HG03521 (cell line): Measurements from ENCODE around the gene GPR75.
"Not testable (repeated sequence)": the region's sequence is repeated elsewhere in the genome, so short reads cannot be mapped to it uniquely, and the experiment has no call there.

Experiments
- ATAC-seq: cut with Tn5 transposase; IDR thresholded peaks from one replicate; pipeline ENCODE4 v1.9.1; 2021; ENCODE audit warnings: mild to moderate bottlenecking, moderate library complexity; ENCODE audit not compliant: unreplicated experiment

Gene GPR75

GRCh38 chr2:53854678-53855077 lies 5.1 kb downstream of the GPR75 start:
- no peak for ATAC-seq

- ATAC-seq: no peak
Observed at GRCh38 chr2:53852532-53852931, 7.2 kb downstream of the GPR75 start.

- not testable (repeated sequence) for ATAC-seq
Observed at GRCh38 chr2:53851052-53851757, 8.6 kb downstream of the GPR75 start.

GRCh38 chr2:53848062-53848461 lies 11.7 kb downstream of the GPR75 start:
- no peak for ATAC-seq

DNA sequence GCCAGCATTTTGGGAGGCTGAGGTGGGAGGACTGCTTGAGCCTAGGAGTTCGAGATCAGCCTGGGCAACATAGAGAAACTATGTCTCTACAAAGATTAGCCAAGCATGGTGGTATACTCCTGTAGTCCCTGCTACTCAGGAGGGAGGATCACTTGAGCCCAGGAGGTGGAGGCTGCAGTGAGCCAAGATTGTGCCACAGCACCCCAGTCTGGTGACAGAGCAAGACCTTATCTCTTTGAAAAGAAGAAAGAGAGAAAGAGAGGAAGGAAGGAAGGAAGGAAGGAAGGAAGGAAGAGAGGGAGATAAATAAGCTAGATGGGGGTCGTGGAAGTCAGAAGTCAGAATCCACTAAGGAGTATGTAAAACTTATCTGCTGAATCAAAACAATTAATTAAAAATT lies 16.2 kb downstream of the GPR75 start:
- no peak for ATAC-seq

DNA sequence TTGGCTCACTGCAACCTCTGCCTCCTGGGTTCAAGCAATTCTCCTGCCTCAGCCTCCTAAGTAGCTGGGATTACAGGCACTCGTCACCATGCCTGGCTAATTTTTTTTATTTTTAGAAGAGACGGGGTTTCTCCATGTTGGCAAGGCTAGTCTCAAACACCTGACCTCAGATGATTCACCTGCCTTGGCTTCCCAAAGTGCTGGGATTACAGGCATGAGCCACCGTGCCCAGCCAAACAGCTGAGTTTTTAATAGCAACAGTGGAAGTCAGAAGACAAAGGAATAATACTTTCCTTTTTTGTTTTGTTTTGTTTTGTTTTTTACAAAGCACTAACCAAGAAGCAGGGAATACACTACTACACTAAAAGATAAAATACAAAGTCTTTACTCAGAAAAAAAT lies 16.9 kb downstream of the GPR75 start:
- no peak for ATAC-seq

GRCh38 chr2:53841651-53842050 lies 18.1 kb downstream of the GPR75 start:
- not testable (repeated sequence) for ATAC-seq

GRCh38 chr2:53840580-53840979 lies 19.2 kb downstream of the GPR75 start:
- ATAC-seq: no peak

GRCh38 chr2:53829980-53830290 lies 29.8 kb downstream of the GPR75 start:
- ATAC-seq: not testable (repeated sequence)

GRCh38 chr2:53829273-53829979 lies 30.3 kb downstream of the GPR75 start:
- ATAC-seq: no peak

DNA sequence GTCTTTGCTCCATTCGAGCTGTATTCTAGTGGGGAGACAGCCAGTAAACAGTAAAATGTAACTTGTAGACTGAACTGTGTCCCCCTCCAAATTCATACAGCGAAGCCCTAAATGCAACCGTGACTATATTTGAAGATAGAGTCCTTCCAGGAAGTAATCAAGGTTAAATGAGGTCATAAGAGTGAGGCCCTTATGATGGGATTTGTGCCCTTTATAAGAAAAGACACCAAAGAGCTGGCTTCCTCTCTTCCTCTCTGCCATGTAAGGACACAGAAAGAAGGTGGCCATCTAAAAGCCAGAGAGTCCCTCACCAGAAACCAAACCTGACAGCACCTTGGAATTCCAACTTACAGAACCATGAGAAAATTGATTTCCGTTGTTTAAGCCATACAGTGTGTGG lies 31.4 kb downstream of the GPR75 start:
- no peak for ATAC-seq

GRCh38 chr2:53827398-53828175 lies 32.2 kb downstream of the GPR75 start:
- ATAC-seq: no peak

DNA sequence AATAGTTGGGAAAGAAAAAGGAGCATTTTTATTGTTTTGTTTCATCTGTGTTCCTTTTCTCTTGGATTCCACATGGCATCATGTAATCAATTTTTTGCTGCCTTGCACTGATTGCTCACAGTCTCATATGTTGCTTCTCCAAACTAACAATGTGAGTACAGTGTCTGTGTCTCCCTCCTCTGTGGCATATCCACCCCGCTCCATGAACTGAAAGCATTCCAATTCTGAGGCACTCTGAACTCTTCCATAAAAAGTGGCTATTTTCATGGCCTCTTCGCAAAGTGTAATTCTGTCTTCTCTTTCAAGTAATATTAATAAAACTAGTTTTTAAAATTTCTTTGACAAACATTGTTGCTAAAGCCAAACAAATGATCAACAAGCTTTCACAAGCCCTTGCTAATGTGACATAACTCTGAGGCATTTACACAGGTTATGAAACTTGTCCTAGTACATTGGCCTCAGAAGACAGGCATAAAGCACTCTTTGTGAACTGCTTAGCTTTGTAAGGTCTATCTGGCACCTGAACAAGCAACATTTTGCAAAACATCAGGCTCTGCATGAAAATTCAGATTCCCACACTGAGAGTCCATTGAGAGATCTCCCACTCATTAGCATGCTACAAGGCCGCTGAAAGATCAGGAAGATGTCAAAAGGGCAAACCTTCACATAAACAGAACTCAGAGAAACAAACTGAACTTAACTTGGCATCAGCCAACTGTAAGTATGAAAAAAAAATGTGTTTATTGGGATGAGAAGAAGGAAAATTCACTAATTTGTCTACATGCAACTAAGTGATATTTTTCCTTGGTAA lies 33.0 kb downstream of the GPR75 start:
- ATAC-seq: no peak

DNA sequence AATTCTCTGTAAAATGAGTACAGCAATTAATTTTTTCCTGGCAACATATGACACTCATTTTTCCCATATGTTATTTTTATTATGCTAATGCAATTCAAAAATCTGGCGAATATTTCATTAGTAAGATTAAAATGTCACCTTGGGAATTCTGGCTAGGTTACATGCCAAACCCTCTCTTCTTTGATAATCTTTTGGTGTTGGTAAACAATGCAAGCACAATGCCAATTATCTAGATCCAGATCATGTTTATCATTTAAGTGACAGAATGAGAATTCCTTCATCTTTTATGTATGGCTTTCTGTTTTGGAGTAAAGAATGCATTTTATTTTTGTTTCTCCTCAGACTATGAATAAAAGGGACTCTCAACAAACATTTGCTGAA lies 33.7 kb downstream of the GPR75 start:
- no peak for ATAC-seq

DNA sequence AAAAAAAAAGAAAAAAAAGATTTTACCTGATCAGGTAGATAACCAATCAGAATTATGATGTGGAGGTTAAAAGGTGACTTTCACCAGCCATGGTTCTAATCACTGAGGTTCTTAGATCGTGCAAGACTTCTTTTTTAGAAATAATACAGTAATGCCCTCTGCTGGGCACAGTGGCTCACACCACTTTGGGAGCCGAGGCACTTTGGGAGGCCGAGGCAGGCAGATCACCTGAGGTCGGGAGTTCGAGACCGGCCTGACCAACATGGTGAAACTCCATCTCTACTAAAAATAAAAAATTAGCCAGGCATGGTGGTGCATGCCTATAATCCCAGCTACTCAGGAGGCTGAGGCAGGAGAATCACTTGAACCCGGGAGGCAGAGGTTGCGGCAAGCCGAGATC lies 36.1 kb downstream of the GPR75 start:
- not testable (repeated sequence) for ATAC-seq

GRCh38 chr2:53821810-53822209 lies 38.0 kb downstream of the GPR75 start:
- no peak for ATAC-seq

- no peak for ATAC-seq
Observed at GRCh38 chr2:53820711-53821110, 39.1 kb downstream of the GPR75 start.

DNA sequence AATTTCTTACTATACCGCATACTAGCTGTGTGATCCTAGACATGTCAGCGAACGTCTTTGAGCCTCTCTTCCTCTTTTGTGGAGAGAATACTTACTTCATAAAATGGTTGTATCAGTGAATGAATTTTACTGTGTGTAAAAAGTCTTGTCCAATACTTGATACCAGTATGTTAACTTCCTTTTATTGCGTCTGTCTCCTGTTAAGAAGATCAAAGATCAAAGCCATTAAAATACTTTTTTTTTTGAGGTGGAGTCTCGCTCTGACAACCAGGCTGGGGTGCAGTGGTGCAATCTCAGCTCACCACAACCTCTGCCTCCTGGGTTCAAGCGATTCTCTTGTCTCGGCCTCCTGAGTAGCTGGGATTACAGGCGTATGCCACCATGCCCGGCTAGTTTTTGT lies 39.7 kb downstream of the GPR75 start:
- ATAC-seq: no peak

DNA sequence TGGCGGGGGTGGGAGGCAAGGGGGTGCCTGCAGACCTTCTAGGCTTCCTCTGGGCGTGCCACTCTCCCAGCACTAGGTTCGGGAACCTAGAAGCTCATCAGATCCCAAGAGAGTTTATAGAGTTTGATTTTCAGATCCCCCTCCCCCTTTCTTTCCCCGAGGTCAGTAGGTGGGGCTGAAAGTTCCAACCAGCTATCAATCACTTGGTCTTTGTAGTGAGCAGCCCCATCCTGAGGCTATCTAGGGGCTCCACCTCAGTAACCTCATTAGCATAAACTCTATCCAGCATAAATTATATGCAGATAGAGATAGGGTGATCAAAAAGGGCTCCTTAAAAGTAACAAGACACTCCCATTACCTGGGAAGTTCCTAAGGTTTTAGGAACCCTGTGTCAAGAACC lies 40.1 kb downstream of the GPR75 start:
- ATAC-seq: no peak

DNA sequence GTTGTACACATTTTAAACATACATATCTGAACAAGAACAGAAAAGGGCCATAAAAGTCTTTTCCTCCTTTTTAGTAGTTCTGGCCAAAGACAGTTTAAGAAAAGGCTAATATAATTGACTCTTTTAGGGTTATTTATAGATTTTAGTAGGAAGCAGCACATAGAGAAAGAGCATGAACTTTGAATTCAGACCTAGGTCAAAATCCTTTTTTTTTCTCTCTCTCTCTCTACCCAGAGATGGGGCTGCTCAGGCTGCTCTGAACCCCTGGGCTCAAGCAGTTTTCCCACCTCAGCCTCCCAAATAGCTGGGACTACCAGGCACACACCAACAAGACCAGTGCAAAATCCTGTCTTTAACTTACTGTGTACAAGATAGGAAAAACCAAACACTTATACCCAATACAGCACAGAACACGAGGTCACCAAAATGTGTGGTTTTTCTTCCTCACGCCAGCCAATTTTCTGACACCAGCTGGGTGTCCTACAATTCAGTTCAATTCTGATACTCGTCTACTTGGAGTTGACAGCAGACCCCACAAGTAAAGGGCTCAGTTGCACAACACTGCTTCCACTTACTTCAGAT lies 40.8 kb downstream of the GPR75 start:
- no peak for ATAC-seq

- no peak for ATAC-seq
Observed at GRCh38 chr2:53813151-53813550, 46.6 kb downstream of the GPR75 start.
